Omental fat pad (tissue), 4 donors: ENCODE data around the gene PLXNA4. TPM values are rescaled to one million over a fixed set of nuclear protein-coding genes. Genes with fewer than 3 reads are reported as not detected.

Experiments
- ATAC-seq: fragments of 150-250 bp; one replicate; pipeline ENCODE4 v1.9.1; 2016; ENCODE audit warnings: mild to moderate bottlenecking, moderate library complexity; ENCODE audit not compliant: low FRiP score
- DNase-seq: peaks from one replicate; pipeline ENCODE4 v3.0.0-alpha.2; 2019; ENCODE audit warnings: low spot score
- CTCF ChIP-seq, 3 donors: fragments of 450-650 bp; IDR thresholded peaks; one replicate each; pipeline ENCODE4 v1.5.1; 2016 to 2017; ENCODE audit warnings: antibody characterized with exemption in 3 of 3, mild to moderate bottlenecking in 3 of 3, moderate library complexity in 2 of 3
- total RNA-seq, 4 donors: library from RNA; depleted of rRNA; stranded (reverse); fragments of >200 nt; gene quantifications; one replicate each; pipeline ENCODE4 v1.1.0, GENCODE V29; 2016

PLXNA4 gene
- total RNA-seq, 4 donors from 2014 or later = 31.4 to 111 (median 41.9) TPM

GRCh38 chr7:132203021-132203420 is 373.2 kb downstream of the PLXNA4 start:
- no peak for TF ChIP-seq CTCF (IDR thresholded peaks at IDR 0.05)
- no peak for DNase-seq
- ATAC-seq = no peak

GRCh38 chr7:132202541-132202940 is 373.7 kb downstream of the PLXNA4 start:
- no peak for TF ChIP-seq CTCF (IDR thresholded peaks at IDR 0.05)
- DNase-seq = no peak
- no peak for ATAC-seq

GRCh38 chr7:132200141-132200540 is 376.1 kb downstream of the PLXNA4 start:
- ATAC-seq (no peak), DNase-seq (no peak)
- no peak for TF ChIP-seq CTCF (IDR thresholded peaks at IDR 0.05)

- TF ChIP-seq CTCF (IDR thresholded peaks at IDR 0.05) = no peak
- DNase-seq (no peak), ATAC-seq (no peak)
These were observed 376.6 kb downstream of the PLXNA4 start for GRCh38 chr7:132199626-132200025.

- no peak for ATAC-seq
- no peak for DNase-seq
These were observed 378.5 kb downstream of the PLXNA4 start for GRCh38 chr7:132197772-132198171.

GRCh38 chr7:132193898-132194297 is 382.4 kb downstream of the PLXNA4 start:
- no peak for ATAC-seq
- TF ChIP-seq CTCF (IDR thresholded peaks at IDR 0.05) = no peak

More at GRCh38 chr7:132197772-132198171, 378.5 kb downstream of the PLXNA4 start:
- TF ChIP-seq CTCF (IDR thresholded peaks at IDR 0.05) = no peak

GRCh38 chr7:132192809-132193208 is 383.5 kb downstream of the PLXNA4 start:
- TF ChIP-seq CTCF (IDR thresholded peaks at IDR 0.05) = no peak
- DNase-seq (no peak), ATAC-seq (no peak)

More at GRCh38 chr7:132193898-132194297, 382.4 kb downstream of the PLXNA4 start:
- DNase-seq = no peak
